Adrenal gland (tissue), 12 donors: ENCODE results near the gene ADSS2. TPM values are rescaled to one million over a fixed set of nuclear protein-coding genes. Genes with fewer than 3 reads are reported as not detected.

Source experiments
- DNase-seq, 7 donors: peaks; one replicate each; pipeline ENCODE4 v3.0.0-alpha.2; 2019 to 2020
- H3K27ac ChIP-seq, 5 donors: fragments of 200-600 bp; sonication (generic) in 4 of 5; 1 replicate in 3 of 5; 2 replicates in 2 of 5; pipeline versions ENCODE4 v1.5.1 to v1.8.0; 2016 to 2020; ENCODE audit warnings: mild to moderate bottlenecking in 1 of 5
- H3K27me3 ChIP-seq: fragments of 200-600 bp; 2 replicates; pipeline ENCODE4 v1.8.0; 2021
- H3K36me3 ChIP-seq, 2 donors: fragments of 200-600 bp; replicated peaks in 1 of 2; 1 replicate in 1 of 2; 2 replicates in 1 of 2; pipeline versions ENCODE4 v1.5.1 to v1.8.0; 2018 to 2022
- H3K4me1 ChIP-seq, 2 donors: fragments of 200-600 bp; replicated peaks in 1 of 2; 1 replicate in 1 of 2; 2 replicates in 1 of 2; pipeline versions ENCODE4 v1.5.1 to v1.8.0; 2018 to 2021
- H3K4me3 ChIP-seq, 4 donors: fragments of 200-600 bp; sonication (generic) in 3 of 4; one replicate each; pipeline ENCODE4 v1.5.1; 2016 to 2018
- H3K9me3 ChIP-seq, 3 donors: fragments of 200-600 bp; sonication (generic) in 1 of 3; replicated peaks in 1 of 3; 1 replicate in 2 of 3; 2 replicates in 1 of 3; pipeline versions ENCODE4 v1.5.1 to v1.8.0; 2016 to 2021
- POLR2A ChIP-seq, 2 donors: fragments of 450-650 bp; IDR thresholded peaks; one replicate each; pipeline ENCODE4 v1.6.1; 2017; ENCODE audit warnings: antibody characterized with exemption in 2 of 2, mild to moderate bottlenecking in 2 of 2, moderate library complexity in 1 of 2
- WGBS, 4 donors: extraction: QIAGEN DNeasy Blood & Tissue Kit in 2 of 4; methylation state at CpG; one replicate each; pipeline versions ENCODE4 v1.1.5 to v1.1.7; 2013 to 2017; 5-methylcytosine and 5-hydroxymethylcytosine counted together
- intact Hi-C, 2 donors: fragments of 100-400 bp; cut with DNase I; formaldehyde crosslinking; loops; one replicate each; pipeline versions ENCODE4 v1.14.1 to v1.15.0; 2022 to 2023
- polyA plus RNA-seq, 3 donors: library from polyadenylated mRNA; stranded (reverse); fragments of 200-250 nt in 2 of 3; fragments of 350-450 nt in 1 of 3; fragmentation: Illumina TruSeq in 1 of 3; extraction: RNeasy Lipid Tissue Mini Kit (QIAGEN cat#74804) in 1 of 3; gene quantifications; one replicate each; pipeline ENCODE4 v1.2.3, GENCODE V29; 2013 to 2014
- total RNA-seq, 9 donors: library from RNA; depleted of rRNA in 4 of 9; stranded (reverse); fragments of >200 nt in 4 of 9; fragments of 120-200 nt in 1 of 9; fragmentation: NEBNext Ultra II Directional in 1 of 9; extraction: Animal tissue kit (Norgen Biotek cat#: 25700) in 1 of 9; gene quantifications; one replicate each; pipeline versions ENCODE4 v1.1.0 to v1.2.4, GENCODE V29; 2013 to 2023
- TF ChIP-seq, protein P1 (sequence below), 6 experiments: fragments of 450-650 bp in 4 of 6; fragments of 200-600 bp in 2 of 6; sonication (generic) in 1 of 6; IDR thresholded peaks; 1 replicate in 5 of 6; 2 replicates in 1 of 6; pipeline versions ENCODE4 v1.5.1 to v1.8.0; 2016 to 2021; ENCODE audit warnings: antibody characterized with exemption in 6 of 6, mild to moderate bottlenecking in 2 of 6, moderate library complexity in 1 of 6
- donor health status: healthy with polysubstance abuse.
- donor health status: Bipolar disorder and iron deficiency.
- donor health status: DM: yes; HTN: yes; CAD: no.
- donor health status: DM: no; HTN: no; CAD: no.
- donor health status: DM: no; HTN: no; CAD: no.
- donor health status: DM: yes; HTN: yes; CAD: no.

ADSS2 gene
- total and polyA plus RNA-seq, 12 donors = 13.5 to 49.0 (median 27.0) TPM

DNA sequence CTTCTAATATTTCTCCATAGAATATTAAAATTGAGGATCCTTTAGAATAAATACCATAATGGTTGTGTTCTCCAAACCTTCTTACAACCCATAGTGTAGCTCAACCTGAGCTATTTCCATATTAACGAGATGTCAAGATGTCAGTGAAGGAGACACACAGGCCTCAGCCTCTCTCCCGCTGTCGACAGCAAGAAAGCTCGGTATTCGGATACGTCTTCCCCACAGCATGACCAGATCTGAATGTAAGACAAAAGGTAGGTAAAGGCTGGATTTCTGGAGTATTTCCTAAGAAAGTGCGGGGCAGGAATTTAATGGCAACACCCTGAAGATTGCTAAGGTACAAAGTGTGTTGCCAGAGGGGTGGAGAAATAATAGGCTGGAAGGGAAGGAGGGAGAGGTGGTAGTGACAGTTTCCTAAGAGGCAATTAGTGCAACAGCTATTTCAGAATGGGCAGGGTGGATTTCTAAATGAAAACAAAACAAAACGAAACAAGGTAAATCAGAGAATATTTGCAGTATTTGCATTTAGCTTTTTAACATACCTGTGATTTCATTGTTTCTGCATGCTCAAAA lies 1.7 kb downstream of the ADSS2 start:
- Histone ChIP-seq H3K4me3 (peak overlapping the region in 1 of 4 donors; percentile 90), H3K36me3 (no peaks in the 10 kb centered on the region), H3K27ac (peak overlapping the region in 3 of 5 donors; percentile 95 to 98 (median 96)), H3K9me3 (no peaks in the 10 kb centered on the region), H3K27me3 (no peaks in the 10 kb centered on the region), H3K4me1 (peaks cover 0 to 58% of the 10 kb centered on the region in 2 donors)
- WGBS, 4 donors = 72 to 78% (median 75%) methylated on average over 8 of the region's 8 CpGs
- TF ChIP-seq, protein P1, sequence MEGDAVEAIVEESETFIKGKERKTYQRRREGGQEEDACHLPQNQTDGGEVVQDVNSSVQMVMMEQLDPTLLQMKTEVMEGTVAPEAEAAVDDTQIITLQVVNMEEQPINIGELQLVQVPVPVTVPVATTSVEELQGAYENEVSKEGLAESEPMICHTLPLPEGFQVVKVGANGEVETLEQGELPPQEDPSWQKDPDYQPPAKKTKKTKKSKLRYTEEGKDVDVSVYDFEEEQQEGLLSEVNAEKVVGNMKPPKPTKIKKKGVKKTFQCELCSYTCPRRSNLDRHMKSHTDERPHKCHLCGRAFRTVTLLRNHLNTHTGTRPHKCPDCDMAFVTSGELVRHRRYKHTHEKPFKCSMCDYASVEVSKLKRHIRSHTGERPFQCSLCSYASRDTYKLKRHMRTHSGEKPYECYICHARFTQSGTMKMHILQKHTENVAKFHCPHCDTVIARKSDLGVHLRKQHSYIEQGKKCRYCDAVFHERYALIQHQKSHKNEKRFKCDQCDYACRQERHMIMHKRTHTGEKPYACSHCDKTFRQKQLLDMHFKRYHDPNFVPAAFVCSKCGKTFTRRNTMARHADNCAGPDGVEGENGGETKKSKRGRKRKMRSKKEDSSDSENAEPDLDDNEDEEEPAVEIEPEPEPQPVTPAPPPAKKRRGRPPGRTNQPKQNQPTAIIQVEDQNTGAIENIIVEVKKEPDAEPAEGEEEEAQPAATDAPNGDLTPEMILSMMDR (IDR thresholded peaks at IDR 0.05) = no peak
- TF ChIP-seq POLR2A (IDR thresholded peaks at IDR 0.05) = no peak
- intact Hi-C loops = loop anchor here in 1 of 2 donors (5.0 kb wide), 1 partner anchor 128 kb away; no protein-coding TSS in a partner anchor
- DNase-seq = no peak

DNA sequence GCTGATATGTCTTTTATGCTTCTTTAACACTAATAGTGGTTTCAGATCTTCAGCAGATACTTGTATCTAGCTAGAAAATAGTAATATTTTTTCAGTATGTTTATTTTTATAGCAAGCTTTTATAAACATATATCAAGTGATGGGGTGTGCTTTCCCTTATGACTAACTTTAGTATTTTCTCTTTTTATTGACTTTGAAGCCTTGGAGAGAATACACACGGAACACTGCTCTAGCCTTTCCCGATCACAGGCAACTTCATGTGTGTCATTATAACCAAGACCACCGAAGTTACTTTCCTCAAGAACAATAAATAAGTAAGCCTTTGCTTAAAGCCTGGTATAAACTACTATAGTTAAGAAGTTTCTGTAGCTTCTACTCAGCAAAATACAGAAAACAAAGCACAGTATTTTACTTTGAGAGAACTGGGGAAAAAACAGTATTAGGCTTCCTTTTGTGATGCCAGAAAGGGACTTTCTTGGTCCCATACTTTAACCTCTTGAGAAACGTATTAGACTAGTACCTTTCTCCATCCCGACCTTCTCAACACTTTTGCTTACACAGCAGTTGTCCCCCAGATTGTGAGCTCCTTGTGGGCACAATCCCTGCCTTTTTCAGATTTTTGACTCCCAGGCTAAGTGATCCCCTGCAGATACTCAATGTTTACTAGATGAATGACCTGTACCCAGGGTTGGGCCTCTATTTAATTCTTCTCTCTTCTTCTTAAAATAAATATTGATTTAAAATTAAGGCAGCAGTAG lies 3.3 kb downstream of the ADSS2 start:
- H3K27ac ChIP-seq = no peak overlapping the region

DNA sequence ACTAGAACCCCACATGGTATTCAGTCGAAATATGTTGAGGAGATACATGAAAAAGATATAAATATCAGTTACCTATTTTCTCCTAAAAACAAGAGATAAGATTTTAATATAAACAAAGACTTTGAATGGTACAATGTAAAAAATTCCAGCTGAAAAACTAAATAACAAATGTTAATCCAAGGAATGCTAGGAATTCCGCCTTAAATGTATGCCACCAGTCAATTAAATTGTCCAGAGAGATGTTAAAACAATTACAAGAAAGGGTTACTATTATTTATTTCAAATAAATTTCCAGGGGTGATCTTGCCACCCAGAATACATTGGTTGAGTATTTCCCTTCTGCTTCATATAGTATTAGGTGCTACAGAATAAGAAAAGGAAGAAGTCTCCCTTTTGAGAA lies 4.2 kb downstream of the ADSS2 start:
- no peak for TF ChIP-seq POLR2A (IDR thresholded peaks at IDR 0.05)
- TF ChIP-seq, protein P1 (IDR thresholded peaks at IDR 0.05) = no peak
- DNase-seq = no peak
- intact Hi-C loops = no loop called here
- peaks cover 6 to 68% of the 10 kb centered on the region in 2 donors for H3K4me1 ChIP-seq
- no peaks in the 10 kb centered on the region for H3K36me3 ChIP-seq
- no peak overlapping the region for H3K27ac ChIP-seq
- no peak overlapping the region for H3K4me3 ChIP-seq
- H3K27me3 ChIP-seq = no peaks in the 10 kb centered on the region
- 86 to 96% (median 89%) methylated on average over 2 of the region's 2 CpGs for WGBS, 4 donors
- no peaks in the 10 kb centered on the region for H3K9me3 ChIP-seq

More for the DNA sequence above, 3.3 kb downstream of the ADSS2 start:
- 82 to 86% (median 84%) methylated on average over 5 of the region's 5 CpGs for WGBS, 4 donors
- intact Hi-C loops = no loop called here
- Histone ChIP-seq H3K4me3 (no peak overlapping the region), H3K36me3 (no peaks in the 10 kb centered on the region), H3K4me1 (peaks cover 0 to 64% of the 10 kb centered on the region in 2 donors), H3K9me3 (no peaks in the 10 kb centered on the region), H3K27me3 (no peaks in the 10 kb centered on the region)
- TF ChIP-seq, protein P1 (IDR thresholded peaks at IDR 0.05) = no peak
- TF ChIP-seq POLR2A (IDR thresholded peaks at IDR 0.05) = no peak
- DNase-seq = no peak

DNA sequence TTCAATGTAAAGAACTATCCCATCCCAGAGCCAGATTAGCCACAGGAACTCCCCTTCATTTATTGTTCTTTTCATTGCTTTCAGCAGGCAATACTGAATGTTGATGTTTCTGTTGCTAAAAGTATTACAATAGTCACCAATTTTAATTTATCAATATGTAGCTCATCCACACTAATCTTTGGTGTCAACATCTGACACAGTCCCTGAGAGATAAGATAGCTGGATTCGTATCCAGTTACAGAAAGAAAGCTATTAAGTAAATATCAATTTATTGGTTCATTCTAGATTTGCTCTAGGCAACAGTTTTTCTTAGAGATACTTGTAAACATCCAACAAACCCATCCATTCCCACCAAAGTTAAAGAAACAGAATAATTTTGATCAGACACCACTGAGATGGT lies 4.7 kb downstream of the ADSS2 start:
- Histone ChIP-seq H3K36me3 (no peaks in the 10 kb centered on the region), H3K27ac (no peak overlapping the region), H3K4me3 (no peak overlapping the region), H3K27me3 (no peaks in the 10 kb centered on the region), H3K9me3 (no peaks in the 10 kb centered on the region), H3K4me1 (peaks cover 6 to 70% of the 10 kb centered on the region in 2 donors)
- 29 to 50% (median 38%) methylated on average over 1 of the region's 1 CpG for WGBS, 4 donors
- no peak for DNase-seq
- intact Hi-C loops = no loop called here
- TF ChIP-seq, protein P1 (IDR thresholded peaks at IDR 0.05) = no peak
